Tibial nerve (tissue), 3 donors: ENCODE data around the gene PRPS1.

Experiments used
- POLR2A ChIP-seq, 2 donors: fragments of 450-650 bp; IDR thresholded peaks; one replicate each; pipeline ENCODE4 v1.6.1; 2017; ENCODE audit warnings: antibody characterized with exemption in 2 of 2, mild to moderate bottlenecking in 2 of 2, moderate library complexity in 2 of 2
- TF ChIP-seq, protein P1 (sequence below), 5 experiments: fragments of 200-600 bp in 3 of 5; fragments of 450-650 bp in 2 of 5; sonication (generic) in 3 of 5; IDR thresholded peaks; one replicate each; pipeline ENCODE4 v1.5.1; 2016 to 2019; ENCODE audit warnings: antibody characterized with exemption in 5 of 5, mild to moderate bottlenecking in 3 of 5, moderate library complexity in 2 of 5

DNA sequence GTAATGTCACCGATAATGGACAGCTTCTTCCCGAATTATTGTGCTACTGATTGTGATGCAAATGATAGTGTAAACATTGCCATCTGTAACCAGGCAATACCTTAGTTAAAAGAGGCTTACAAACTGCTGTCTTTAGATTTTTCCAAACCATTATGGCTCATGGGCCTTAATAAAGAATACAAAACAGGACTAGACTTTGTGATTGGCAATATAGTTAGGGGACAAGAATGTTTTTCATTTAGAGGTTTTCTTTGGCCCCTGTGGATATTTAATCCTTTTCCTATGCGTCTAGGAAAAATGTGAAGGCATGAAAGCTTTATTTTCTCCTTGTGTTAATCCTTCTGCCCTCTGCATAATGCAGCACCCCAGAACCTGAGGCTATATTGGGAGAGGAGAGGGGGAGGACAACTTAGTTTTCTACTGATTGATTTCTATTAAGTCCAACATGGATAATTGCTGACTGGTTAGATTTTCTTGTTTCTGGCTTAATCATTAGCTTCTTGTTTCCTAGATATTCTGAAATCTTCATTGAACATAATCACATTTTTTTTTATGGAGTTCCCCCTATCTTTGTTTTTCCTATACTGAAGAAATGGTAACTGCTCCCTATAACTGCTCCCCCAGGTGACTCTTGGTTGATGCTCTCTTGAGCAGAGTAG lies 1.9 kb downstream of the PRPS1 start:
- TF ChIP-seq POLR2A (IDR thresholded peaks at IDR 0.05) = no peak
- TF ChIP-seq, protein P1, sequence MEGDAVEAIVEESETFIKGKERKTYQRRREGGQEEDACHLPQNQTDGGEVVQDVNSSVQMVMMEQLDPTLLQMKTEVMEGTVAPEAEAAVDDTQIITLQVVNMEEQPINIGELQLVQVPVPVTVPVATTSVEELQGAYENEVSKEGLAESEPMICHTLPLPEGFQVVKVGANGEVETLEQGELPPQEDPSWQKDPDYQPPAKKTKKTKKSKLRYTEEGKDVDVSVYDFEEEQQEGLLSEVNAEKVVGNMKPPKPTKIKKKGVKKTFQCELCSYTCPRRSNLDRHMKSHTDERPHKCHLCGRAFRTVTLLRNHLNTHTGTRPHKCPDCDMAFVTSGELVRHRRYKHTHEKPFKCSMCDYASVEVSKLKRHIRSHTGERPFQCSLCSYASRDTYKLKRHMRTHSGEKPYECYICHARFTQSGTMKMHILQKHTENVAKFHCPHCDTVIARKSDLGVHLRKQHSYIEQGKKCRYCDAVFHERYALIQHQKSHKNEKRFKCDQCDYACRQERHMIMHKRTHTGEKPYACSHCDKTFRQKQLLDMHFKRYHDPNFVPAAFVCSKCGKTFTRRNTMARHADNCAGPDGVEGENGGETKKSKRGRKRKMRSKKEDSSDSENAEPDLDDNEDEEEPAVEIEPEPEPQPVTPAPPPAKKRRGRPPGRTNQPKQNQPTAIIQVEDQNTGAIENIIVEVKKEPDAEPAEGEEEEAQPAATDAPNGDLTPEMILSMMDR (IDR thresholded peaks at IDR 0.05) = no peak
